Activated CD8-positive, alpha-beta memory T cell treated with anti-CD3 and anti-CD28 coated beads, Interleukin-2, amount 50 U/mL, for 24 hours (primary cell): ENCODE measurements around the gene IGF2BP3.

Source experiments
- DNase-seq: peaks from one replicate; pipeline ENCODE4 v3.0.0-alpha.2; 2020; ENCODE audit errors: extremely low read depth

The IGF2BP3 gene

GRCh38 chr7:23377134-23377533 lies 93.2 kb downstream of the IGF2BP3 start:
- no peak for DNase-seq

- peak; percentile 34 for DNase-seq
Measured at GRCh38 chr7:23373151-23374004, 96.9 kb downstream of the IGF2BP3 start.

GRCh38 chr7:23372611-23373010 lies 97.7 kb downstream of the IGF2BP3 start:
- DNase-seq = no peak

GRCh38 chr7:23371654-23372053 lies 98.6 kb downstream of the IGF2BP3 start:
- DNase-seq = no peak

- DNase-seq = no peak
Measured at GRCh38 chr7:23369695-23370404, 100.4 kb downstream of the IGF2BP3 start.

GRCh38 chr7:23369100-23369499 lies 101.2 kb downstream of the IGF2BP3 start:
- no peak for DNase-seq

GRCh38 chr7:23358152-23358674 lies 112.1 kb downstream of the IGF2BP3 start:
- no peak for DNase-seq

GRCh38 chr7:23357190-23358093 lies 112.8 kb downstream of the IGF2BP3 start:
- no peak for DNase-seq

- no peak for DNase-seq
Measured at GRCh38 chr7:23356726-23357125, 113.6 kb downstream of the IGF2BP3 start.

- no peak for DNase-seq
Measured at GRCh38 chr7:23356168-23356567, 114.1 kb downstream of the IGF2BP3 start.

- DNase-seq = no peak
Measured at GRCh38 chr7:23353172-23353571, 117.1 kb downstream of the IGF2BP3 start.

- DNase-seq = no peak
Measured at GRCh38 chr7:23350466-23350865, 119.8 kb downstream of the IGF2BP3 start.

- no peak for DNase-seq
Measured at GRCh38 chr7:23349484-23350157, 120.7 kb downstream of the IGF2BP3 start.

GRCh38 chr7:23347682-23348180 lies 122.6 kb downstream of the IGF2BP3 start:
- no peak for DNase-seq

- no peak for DNase-seq
Measured at GRCh38 chr7:23347033-23347681, 123.1 kb downstream of the IGF2BP3 start.

- no peak for DNase-seq
Measured at GRCh38 chr7:23346316-23346715, 124.0 kb downstream of the IGF2BP3 start.

GRCh38 chr7:23345601-23346000 lies 124.7 kb downstream of the IGF2BP3 start:
- no peak for DNase-seq

- DNase-seq = no peak
Measured at GRCh38 chr7:23343806-23344475, 126.3 kb downstream of the IGF2BP3 start.

- DNase-seq = no peak
Measured at GRCh38 chr7:23343102-23343501, 127.2 kb downstream of the IGF2BP3 start.
